ENCODE results near the gene PRKAG2.

GRCh38 chr7:151641587-151641986, 235.3 kb downstream of the PRKAG2 start:
- TF ChIP-seq CTCF (conservative IDR thresholded peaks at IDR 0.05; ENCODE audit: low read length): no peak
- TF ChIP-seq EZH2phosphoT487 (IDR thresholded peaks at IDR 0.05; ENCODE audit: borderline replicate concordance): no peak
